GM12873 (cell line): ENCODE results near the gene MEIKIN.

ENCODE experiments used
- TF ChIP-seq, protein P1 (sequence below): IDR thresholded peaks from 2 replicates; pipeline ENCODE4 v1.5.1; 2012; ENCODE audit warnings: low read depth, mild to moderate bottlenecking, moderate library complexity, low read length, control low read depth; ENCODE audit not compliant: insufficient read depth; ENCODE audit errors: missing control alignments

MEIKIN gene

DNA sequence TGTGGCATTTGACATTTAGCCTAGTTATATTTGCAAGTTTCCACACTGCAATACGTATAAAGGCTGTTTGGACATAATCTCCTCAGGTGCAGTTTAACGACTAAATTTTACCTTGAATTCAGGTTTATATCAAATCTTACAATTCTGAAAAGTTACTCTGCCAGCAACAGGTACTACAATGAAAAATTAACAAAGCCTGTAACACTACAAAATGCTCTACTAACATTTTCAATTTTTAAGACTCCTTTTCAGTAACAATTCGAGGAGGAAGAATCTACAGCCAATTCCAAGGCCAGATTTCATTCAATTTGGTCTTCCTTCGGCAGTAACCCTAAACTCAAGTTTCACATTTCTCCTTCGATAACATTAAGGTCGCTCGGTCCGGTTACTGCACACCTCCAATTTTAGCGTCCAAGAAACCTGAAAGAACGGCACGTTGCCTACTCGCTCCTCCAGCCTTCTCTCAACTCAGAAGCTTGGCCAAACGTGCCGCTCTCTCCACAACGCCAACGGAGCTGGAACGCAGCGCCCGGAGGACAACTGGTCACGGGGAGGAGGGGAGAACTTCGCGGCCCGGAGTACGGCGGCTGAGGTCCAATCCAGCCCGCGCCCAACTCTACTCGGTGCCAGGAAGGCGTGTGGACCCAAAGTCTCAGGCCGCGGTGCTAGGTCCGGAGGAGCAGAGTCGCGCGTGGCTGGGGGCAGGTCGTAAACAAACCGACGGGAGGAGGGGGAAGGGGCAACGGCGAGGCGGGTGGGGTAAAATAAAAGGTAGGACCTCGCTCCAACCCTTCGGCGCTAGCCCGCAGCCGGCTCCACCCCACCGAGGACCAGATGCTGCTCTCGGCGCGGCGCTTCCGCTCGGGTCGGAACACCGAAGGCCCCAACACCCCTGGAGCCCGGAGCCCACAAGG, 149.3 kb downstream of the MEIKIN start:
- TF ChIP-seq, protein P1, sequence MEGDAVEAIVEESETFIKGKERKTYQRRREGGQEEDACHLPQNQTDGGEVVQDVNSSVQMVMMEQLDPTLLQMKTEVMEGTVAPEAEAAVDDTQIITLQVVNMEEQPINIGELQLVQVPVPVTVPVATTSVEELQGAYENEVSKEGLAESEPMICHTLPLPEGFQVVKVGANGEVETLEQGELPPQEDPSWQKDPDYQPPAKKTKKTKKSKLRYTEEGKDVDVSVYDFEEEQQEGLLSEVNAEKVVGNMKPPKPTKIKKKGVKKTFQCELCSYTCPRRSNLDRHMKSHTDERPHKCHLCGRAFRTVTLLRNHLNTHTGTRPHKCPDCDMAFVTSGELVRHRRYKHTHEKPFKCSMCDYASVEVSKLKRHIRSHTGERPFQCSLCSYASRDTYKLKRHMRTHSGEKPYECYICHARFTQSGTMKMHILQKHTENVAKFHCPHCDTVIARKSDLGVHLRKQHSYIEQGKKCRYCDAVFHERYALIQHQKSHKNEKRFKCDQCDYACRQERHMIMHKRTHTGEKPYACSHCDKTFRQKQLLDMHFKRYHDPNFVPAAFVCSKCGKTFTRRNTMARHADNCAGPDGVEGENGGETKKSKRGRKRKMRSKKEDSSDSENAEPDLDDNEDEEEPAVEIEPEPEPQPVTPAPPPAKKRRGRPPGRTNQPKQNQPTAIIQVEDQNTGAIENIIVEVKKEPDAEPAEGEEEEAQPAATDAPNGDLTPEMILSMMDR = no peak

DNA sequence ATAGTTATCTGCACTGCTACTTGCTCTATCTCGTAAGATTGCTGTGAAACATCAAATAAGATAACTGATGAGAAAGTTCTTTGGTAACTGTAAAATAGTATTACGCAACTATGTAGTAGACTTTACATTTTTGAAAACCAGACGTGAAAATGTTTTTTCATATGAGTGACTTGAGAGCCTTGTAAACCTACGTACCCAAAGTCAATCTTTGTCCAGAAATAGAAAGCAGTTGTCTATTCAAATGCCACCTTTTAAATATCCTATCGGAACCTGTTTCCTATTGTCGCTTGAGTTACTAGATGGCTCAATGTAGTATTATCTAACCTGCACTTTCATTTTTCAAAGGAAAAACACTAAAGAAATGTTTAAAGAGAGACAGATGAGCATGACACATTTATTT, 150.2 kb downstream of the MEIKIN start:
- TF ChIP-seq, protein P1 = no peak

DNA sequence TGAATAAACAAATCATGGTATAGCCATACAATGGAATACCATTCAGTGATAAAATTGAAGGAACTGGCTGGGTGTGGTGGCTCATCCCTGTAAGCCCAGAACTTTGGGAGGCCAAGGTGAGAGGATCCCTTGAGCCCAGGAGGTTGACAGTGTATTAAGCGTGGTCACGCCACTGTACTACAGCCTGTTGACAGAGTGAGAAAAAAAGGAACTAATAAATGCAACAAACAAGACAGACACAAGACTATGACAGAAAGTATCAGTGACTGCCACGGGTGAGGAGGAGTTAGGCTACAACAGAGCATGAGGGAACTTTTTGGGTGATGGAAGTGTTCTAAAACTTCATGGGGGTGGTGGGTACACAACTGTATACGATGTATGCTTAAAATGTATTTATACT, 150.9 kb downstream of the MEIKIN start:
- TF ChIP-seq, protein P1 = no peak

DNA sequence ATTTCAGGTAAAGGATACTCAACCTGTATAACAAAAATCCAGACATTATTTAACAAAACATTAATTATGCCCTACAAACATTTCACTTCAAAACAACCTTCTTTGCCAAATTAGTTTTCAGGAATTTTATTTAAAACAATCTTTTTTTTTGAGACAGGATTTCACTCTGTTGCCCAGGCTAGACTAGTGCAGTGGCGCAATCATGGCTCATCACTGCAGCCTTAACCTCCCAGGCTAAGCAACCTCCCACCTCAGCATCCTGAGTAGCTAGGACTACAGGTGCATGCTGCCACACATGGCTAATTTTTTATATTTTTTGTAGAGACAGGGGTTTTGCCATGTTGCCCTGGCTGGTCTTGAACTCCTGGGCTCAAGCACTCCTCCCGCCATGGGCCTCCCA, 152.6 kb downstream of the MEIKIN start:
- TF ChIP-seq, protein P1 = no peak

DNA sequence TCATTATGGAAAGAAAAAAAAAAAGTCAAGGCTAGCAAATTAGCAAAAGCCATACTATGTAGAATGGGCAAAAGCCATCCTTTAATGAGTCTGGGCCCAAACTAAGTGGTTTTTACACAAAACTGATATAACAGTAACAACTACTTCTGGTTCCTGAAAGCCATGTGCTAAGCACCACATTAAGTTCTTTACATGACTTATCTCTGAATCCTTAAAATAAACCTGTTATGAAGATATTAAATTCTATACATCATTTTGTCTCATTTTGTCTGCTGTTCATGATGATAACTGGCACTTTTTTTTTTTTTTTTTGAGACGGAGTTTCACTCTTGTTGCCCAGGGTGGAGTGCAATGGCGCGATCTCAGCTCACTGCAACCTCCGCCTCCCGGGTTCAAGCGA, 153.6 kb downstream of the MEIKIN start:
- TF ChIP-seq, protein P1 = no peak

DNA sequence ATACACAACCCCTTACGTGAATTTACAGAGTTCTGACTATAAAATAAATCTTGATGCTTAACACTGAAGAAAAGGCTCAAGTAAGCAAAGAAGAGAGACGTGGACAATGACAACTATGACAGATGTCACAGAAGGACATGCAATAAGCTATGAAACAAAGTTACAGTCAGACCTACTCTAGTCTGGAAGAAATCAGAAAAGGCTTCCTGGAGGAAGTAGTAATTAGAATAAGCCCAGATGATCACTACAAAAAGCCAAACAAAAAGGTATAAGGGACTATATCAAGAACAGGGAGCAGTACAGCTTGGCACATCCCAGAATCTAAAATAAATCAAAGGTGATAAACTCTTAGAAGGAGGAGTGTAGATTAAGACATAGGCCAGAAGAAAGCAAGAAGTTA, 154.9 kb downstream of the MEIKIN start:
- TF ChIP-seq, protein P1 = no peak

DNA sequence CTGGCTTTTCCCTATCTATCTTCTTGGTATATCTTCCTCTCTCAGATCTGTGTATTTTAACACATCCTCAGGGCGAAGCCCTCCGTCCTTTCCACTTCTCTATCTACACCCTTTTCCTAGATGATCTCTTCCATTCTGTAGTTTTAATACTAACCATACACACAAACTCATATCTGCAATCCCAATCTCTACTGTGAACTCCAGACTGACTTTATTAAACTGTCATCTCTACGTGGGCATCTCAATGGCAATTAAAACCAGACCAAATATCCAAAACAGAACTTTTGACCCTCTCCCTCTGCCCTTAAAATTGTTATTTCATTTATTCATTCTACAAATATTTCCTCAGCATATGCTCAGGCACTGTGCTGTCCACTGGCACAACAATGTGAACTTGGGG, 155.7 kb downstream of the MEIKIN start:
- TF ChIP-seq, protein P1 = no peak
